ENCODE measurements around the gene WDR47.
"Not testable (repeated sequence)": the region's sequence is repeated elsewhere in the genome, so short reads cannot be mapped to it uniquely, and the experiment has no call there.

The WDR47 gene

DNA sequence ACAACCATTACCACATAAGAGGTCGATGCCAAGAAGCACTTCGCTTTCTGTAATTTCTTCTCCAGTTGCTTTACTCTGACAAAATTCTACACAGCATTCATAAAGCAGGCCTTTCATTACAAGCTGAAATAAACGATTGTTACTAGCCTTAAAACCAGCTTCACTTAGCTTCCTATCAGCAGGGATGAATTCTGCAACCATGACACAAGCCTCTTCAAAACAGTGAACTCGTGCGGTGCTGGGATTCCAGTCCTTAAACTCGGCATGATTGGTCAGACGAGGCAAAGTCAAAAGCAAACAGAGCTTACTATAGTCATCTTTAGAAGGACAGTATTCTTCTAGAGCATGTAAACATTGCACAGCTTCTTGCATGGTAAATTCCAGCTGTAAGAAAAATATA lies 30.6 kb downstream of the WDR47 start:
- Histone ChIP-seq H3K4me1 (ENCODE audit: insufficient read depth, low read length, poor library complexity, severe bottlenecking) (no peaks in the 10 kb centered on the region), H3K36me3 (ENCODE audit: insufficient read depth, low read length) (peaks cover 42% of the 10 kb centered on the region; the same call in 1 of the 2 replicates), H3K79me2 (ENCODE audit: insufficient read depth, low read length) (no peaks in the 10 kb centered on the region), H2AFZ (ENCODE audit: low read length) (no peak overlapping the region), H3K9me3 (ENCODE audit: insufficient read depth, low read depth, low read length) (no peaks in the 10 kb centered on the region), H3F3A (ENCODE audit: low read depth) (no peaks in the 10 kb centered on the region), H3K9me2 (replicated peaks; ENCODE audit: low read depth, low read length) (no peaks in the 10 kb centered on the region), H4K20me1 (ENCODE audit: insufficient read depth, low read length, poor library complexity, severe bottlenecking) (no peaks in the 10 kb centered on the region), H3K9ac (ENCODE audit: low read depth, low read length, poor library complexity, severe bottlenecking) (no peak overlapping the region), H3K4me3 (ENCODE audit: low read length, poor library complexity, severe bottlenecking) (no peak overlapping the region), H3K4me2 (ENCODE audit: low read depth, low read length, poor library complexity, severe bottlenecking) (no peak overlapping the region), H3K27me3 (ENCODE audit: insufficient read depth, low read length, poor library complexity, severe bottlenecking) (no peaks in the 10 kb centered on the region)
- no peak for TF ChIP-seq EZH2phosphoT487 (IDR thresholded peaks at IDR 0.05; ENCODE audit: borderline replicate concordance)
- TF ChIP-seq, protein P1, sequence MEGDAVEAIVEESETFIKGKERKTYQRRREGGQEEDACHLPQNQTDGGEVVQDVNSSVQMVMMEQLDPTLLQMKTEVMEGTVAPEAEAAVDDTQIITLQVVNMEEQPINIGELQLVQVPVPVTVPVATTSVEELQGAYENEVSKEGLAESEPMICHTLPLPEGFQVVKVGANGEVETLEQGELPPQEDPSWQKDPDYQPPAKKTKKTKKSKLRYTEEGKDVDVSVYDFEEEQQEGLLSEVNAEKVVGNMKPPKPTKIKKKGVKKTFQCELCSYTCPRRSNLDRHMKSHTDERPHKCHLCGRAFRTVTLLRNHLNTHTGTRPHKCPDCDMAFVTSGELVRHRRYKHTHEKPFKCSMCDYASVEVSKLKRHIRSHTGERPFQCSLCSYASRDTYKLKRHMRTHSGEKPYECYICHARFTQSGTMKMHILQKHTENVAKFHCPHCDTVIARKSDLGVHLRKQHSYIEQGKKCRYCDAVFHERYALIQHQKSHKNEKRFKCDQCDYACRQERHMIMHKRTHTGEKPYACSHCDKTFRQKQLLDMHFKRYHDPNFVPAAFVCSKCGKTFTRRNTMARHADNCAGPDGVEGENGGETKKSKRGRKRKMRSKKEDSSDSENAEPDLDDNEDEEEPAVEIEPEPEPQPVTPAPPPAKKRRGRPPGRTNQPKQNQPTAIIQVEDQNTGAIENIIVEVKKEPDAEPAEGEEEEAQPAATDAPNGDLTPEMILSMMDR (conservative IDR thresholded peaks at IDR 0.05; ENCODE audit: low read length): no peak

DNA sequence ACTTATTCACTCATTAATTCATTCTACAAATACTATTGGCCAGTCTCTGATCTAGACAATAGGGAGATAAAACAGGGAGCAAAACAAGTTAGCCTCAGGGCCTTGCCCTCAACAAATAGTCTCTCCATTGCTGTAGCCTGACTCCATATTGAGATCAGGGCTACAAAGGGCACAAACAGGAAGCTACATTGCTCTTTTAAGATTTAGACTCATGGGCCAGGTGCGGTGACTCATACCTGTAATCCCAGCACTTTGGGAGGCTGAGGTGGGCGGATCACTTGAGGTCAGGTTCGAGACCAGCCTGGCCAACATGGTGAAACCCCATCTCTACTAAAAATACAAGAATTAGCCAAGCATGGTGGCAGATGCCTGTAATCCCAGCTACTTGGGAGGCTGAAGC lies 45.3 kb downstream of the WDR47 start:
- H3K9me2 ChIP-seq (replicated peaks; ENCODE audit: low read depth, low read length); H3K4me1 ChIP-seq (ENCODE audit: insufficient read depth, low read length, poor library complexity, severe bottlenecking); H4K20me1 ChIP-seq (ENCODE audit: insufficient read depth, low read length, poor library complexity, severe bottlenecking); H3K4me3 ChIP-seq (ENCODE audit: low read length, poor library complexity, severe bottlenecking); H3K4me2 ChIP-seq (ENCODE audit: low read depth, low read length, poor library complexity, severe bottlenecking); H3K79me2 ChIP-seq (ENCODE audit: insufficient read depth, low read length); H2AFZ ChIP-seq (ENCODE audit: low read length); H3K9ac ChIP-seq (ENCODE audit: low read depth, low read length, poor library complexity, severe bottlenecking); H3K27me3 ChIP-seq (ENCODE audit: insufficient read depth, low read length, poor library complexity, severe bottlenecking); H3F3A ChIP-seq (ENCODE audit: low read depth); H3K9me3 ChIP-seq (ENCODE audit: insufficient read depth, low read depth, low read length): not testable (repeated sequence)
- peaks cover 34% of the 10 kb centered on the region; the same call in 1 of the 2 replicates for H3K36me3 ChIP-seq (ENCODE audit: insufficient read depth, low read length)

DNA sequence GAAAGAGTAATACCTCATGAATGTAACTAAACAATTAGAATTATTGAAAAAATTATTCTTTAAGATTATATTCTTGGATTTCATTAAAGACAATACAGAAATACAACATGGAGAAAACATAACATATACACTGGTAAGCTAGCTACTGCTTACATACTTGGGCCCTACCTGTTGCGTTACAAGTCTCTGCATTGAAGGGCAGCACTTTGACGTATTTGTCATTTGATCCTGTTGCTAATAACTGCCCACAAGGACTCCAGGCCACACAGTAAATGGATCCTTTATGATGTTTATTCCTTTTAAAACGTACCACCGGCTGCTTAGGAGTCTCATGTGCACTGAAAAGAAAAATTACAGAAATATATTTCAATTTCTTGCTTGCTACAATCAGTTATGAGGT lies 58.8 kb downstream of the WDR47 start:
- no peak overlapping the region for H2AFZ ChIP-seq (ENCODE audit: low read length)
- H3K4me2 ChIP-seq (ENCODE audit: low read depth, low read length, poor library complexity, severe bottlenecking): no peak overlapping the region
- H3F3A ChIP-seq (ENCODE audit: low read depth): no peaks in the 10 kb centered on the region
- H3K4me1 ChIP-seq (ENCODE audit: insufficient read depth, low read length, poor library complexity, severe bottlenecking): no peaks in the 10 kb centered on the region
- H3K9ac ChIP-seq (ENCODE audit: low read depth, low read length, poor library complexity, severe bottlenecking): no peak overlapping the region
- no peaks in the 10 kb centered on the region for H3K79me2 ChIP-seq (ENCODE audit: insufficient read depth, low read length)
- H3K4me3 ChIP-seq (ENCODE audit: low read length, poor library complexity, severe bottlenecking): no peak overlapping the region
- no peaks in the 10 kb centered on the region for H3K9me2 ChIP-seq (replicated peaks; ENCODE audit: low read depth, low read length)
- no peaks in the 10 kb centered on the region for H4K20me1 ChIP-seq (ENCODE audit: insufficient read depth, low read length, poor library complexity, severe bottlenecking)
- peaks cover 25% of the 10 kb centered on the region; the same call in 1 of the 2 replicates for H3K36me3 ChIP-seq (ENCODE audit: insufficient read depth, low read length)
- H3K9me3 ChIP-seq (ENCODE audit: insufficient read depth, low read depth, low read length): no peaks in the 10 kb centered on the region
- no peaks in the 10 kb centered on the region for H3K27me3 ChIP-seq (ENCODE audit: insufficient read depth, low read length, poor library complexity, severe bottlenecking)
- TF ChIP-seq EZH2phosphoT487 (IDR thresholded peaks at IDR 0.05; ENCODE audit: borderline replicate concordance): no peak
- TF ChIP-seq, protein P1 (conservative IDR thresholded peaks at IDR 0.05; ENCODE audit: low read length): no peak

DNA sequence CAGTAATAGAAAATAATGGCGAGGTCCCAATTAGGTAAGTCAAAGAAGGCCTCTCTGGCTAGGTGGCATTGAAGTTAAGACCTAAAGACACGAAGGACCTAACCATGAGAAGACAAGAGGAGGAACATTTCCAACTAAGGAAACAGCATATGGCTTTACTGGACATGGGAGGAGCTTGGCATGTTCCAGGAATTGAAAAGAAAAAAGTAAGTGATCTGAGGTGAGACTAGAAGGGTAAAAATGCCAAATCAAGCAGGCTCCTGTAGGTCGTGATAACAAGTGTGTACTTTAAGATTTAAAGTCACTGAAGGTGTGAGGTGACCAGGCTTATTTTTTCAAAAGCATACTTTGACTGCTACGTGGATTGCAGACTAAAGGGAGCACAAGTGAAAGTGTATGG lies 65.2 kb downstream of the WDR47 start:
- Histone ChIP-seq H3K9me2 (replicated peaks; ENCODE audit: low read depth, low read length) (no peaks in the 10 kb centered on the region), H3K9ac (ENCODE audit: low read depth, low read length, poor library complexity, severe bottlenecking) (no peak overlapping the region), H3K4me3 (ENCODE audit: low read length, poor library complexity, severe bottlenecking) (no peak overlapping the region), H3K27me3 (ENCODE audit: insufficient read depth, low read length, poor library complexity, severe bottlenecking) (no peaks in the 10 kb centered on the region), H3K4me2 (ENCODE audit: low read depth, low read length, poor library complexity, severe bottlenecking) (no peak overlapping the region), H3K36me3 (ENCODE audit: insufficient read depth, low read length) (peaks cover 33% of the 10 kb centered on the region; the same call in 1 of the 2 replicates), H3F3A (ENCODE audit: low read depth) (no peaks in the 10 kb centered on the region), H3K9me3 (ENCODE audit: insufficient read depth, low read depth, low read length) (no peaks in the 10 kb centered on the region), H4K20me1 (ENCODE audit: insufficient read depth, low read length, poor library complexity, severe bottlenecking) (no peaks in the 10 kb centered on the region), H3K4me1 (ENCODE audit: insufficient read depth, low read length, poor library complexity, severe bottlenecking) (no peaks in the 10 kb centered on the region), H2AFZ (ENCODE audit: low read length) (no peak overlapping the region), H3K79me2 (ENCODE audit: insufficient read depth, low read length) (no peaks in the 10 kb centered on the region)
- TF ChIP-seq EZH2phosphoT487 (IDR thresholded peaks at IDR 0.05; ENCODE audit: borderline replicate concordance): no peak
- TF ChIP-seq, protein P1 (conservative IDR thresholded peaks at IDR 0.05; ENCODE audit: low read length): no peak

Measured in Loucy (cell line).